Astrocyte of the cerebellum (primary cell): ENCODE data around the gene DHX34.
A peak's percentile ranks its signal among the peaks of the same experiment; 100 is the strongest.

Experiments
- DNase-seq: peaks from one replicate; pipeline ENCODE4 v3.0.0-alpha.2; 2011; ENCODE audit warnings: low read depth
- H3K4me3 ChIP-seq: 2 replicates; pipeline ENCODE4 v1.5.1; 2011; ENCODE audit warnings: mild to moderate bottlenecking, low read depth, low read length, moderate library complexity
- in situ Hi-C: cut with HindIII; loops from 2 replicates; pipeline ENCODE4 v1.10.0; 2017; ENCODE audit warnings: low sequenced_read_pairs
- TF ChIP-seq, protein P1 (sequence below): IDR thresholded peaks from 2 replicates; pipeline ENCODE4 v1.5.1; 2012; ENCODE audit warnings: low read length, low read depth, moderate library complexity, mild to moderate bottlenecking; ENCODE audit errors: missing control alignments

The DHX34 gene

DNA sequence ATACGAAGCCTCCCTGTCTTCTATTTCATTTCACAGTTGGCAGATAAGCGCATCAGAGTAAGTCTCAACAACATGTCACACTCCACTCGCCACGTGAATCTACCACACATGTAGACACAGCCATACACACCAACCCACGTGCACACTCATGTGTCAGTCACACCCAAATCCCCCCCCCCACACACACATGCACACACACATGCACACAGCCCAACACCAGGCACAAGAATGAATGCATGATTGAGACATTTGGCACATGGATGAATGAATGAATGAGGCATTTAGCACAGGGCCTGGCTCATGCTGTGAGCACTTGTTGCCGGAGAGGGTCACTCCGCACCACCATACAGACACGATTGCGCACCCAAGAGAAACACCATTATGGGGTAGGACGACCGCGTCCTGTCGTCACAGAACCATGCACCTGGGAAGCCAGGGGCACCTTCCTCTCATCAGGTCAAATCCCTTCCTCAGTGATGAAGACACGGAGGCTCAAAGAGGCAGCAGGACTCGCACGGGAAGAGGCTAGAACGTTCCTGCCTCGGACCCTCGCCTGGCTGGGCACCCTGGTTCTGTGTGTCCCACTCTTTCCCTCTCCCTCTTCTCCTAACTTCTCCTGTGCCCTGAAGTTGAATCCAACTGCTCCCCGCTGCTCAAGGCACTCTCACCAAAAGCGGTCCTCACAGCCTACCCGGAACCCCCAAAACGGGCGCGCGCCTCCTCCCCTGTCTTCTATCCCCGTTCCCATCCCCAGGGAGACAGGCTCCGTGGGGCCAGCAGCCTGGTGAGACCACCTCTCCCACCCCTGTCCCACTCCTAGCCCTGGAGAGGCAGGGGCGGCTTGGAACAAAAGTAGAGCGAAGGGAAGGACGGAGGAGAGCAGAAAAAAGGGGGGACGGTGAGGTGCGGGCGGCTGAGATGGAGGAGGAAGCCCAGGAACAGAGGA, 68.9 kb downstream of the DHX34 start:
- DNase-seq: no peak
- in situ Hi-C loops: no loop called here
- TF ChIP-seq, protein P1, sequence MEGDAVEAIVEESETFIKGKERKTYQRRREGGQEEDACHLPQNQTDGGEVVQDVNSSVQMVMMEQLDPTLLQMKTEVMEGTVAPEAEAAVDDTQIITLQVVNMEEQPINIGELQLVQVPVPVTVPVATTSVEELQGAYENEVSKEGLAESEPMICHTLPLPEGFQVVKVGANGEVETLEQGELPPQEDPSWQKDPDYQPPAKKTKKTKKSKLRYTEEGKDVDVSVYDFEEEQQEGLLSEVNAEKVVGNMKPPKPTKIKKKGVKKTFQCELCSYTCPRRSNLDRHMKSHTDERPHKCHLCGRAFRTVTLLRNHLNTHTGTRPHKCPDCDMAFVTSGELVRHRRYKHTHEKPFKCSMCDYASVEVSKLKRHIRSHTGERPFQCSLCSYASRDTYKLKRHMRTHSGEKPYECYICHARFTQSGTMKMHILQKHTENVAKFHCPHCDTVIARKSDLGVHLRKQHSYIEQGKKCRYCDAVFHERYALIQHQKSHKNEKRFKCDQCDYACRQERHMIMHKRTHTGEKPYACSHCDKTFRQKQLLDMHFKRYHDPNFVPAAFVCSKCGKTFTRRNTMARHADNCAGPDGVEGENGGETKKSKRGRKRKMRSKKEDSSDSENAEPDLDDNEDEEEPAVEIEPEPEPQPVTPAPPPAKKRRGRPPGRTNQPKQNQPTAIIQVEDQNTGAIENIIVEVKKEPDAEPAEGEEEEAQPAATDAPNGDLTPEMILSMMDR: no peak
- H3K4me3 ChIP-seq: peak overlapping the region; percentile 37

DNA sequence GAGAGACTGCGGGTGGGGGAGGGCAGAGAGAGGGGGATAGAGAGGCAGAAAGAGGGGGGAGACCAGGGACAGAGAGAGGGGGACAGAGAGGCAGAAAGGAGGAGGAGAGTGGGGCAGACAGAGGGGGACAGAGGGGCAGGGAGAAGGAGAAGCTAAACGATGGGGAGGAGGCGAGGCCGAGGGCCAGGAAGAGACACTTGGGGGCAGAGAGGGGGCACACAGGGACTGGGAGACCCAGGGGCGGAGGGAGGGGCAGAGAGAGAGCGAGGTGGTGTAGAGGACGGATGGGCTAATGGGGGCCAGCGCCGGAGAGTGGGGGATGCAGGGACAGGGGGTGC, 69.5 kb downstream of the DHX34 start:
- TF ChIP-seq, protein P1: no peak
- no peak for DNase-seq
- H3K4me3 ChIP-seq: peak overlapping the region; percentile 37

DNA sequence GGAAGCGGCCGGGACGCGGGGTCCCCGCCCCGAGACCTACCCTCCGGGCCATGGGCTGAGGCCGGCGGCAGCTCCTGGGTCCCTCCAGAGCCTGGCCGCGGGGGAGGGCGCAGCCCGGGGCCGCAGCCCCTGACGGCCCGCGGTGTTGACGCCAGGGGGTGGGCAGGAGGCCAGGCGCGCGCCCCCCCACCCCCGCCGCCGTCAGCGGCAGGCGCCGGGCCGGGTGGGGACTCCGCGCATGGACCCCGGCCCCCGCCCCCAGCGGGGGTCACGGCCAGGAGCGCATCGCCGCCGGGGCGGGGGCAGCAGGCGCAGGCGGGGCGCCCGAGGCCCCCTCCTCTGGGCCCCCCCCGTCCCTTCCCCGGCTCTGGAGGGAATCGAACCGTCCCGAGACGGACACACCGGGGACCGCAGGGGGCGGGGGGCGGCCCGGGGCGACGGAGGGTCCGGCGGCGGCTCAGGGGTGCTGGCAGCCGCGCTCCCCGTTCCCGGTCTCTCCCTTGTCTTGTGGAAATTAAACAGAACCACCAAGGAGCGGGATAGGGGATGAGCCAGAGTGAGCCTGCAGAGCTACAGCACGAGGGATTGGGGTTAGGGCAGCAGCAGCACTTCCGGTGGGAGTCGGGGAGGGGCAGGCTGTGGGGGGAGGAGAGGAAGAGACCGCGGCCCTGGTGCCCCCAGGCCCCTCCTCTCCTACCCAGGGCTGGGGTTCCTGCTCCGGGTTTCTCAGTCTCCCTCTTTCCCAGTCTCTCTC, 70.1 kb downstream of the DHX34 start, which contains the start of gene MEIS3:
Gene MEIS3 (minus strand): TSS at position 498 of the 754 bp plus-strand sequence. CDS start 446 bp downstream, at position 52.
- DNase-seq: no peak
- in situ Hi-C loops: no loop called here
- H3K4me3 ChIP-seq: peak within 1 kb of the TSS; percentile 37
- TF ChIP-seq, protein P1: no peak

More for the DNA sequence above, 69.5 kb downstream of the DHX34 start:
- in situ Hi-C loops: no loop called here

DNA sequence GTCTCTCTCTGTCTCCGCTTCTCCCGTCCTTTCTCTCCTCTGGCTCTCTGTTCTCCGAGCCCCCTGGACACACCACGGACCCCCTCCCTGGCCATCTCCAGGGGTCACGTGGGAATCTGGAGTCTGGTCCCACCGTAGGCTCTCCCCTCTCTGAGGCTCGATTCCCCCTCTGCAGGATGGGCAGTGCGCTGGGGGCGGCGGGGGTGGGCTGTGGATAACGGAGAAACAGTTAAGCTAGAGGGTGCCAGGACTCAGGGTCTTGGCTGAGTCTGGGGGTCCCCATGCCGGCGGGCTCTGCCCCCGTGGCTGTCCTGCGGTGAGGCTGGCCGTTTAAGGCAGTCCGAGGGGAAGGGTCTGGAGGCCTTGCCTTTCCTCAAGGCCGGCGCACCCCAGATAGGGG, 70.7 kb downstream of the DHX34 start:
- TF ChIP-seq, protein P1: no peak
- DNase-seq: no peak
- in situ Hi-C loops: no loop called here
- no peak overlapping the region for H3K4me3 ChIP-seq

DNA sequence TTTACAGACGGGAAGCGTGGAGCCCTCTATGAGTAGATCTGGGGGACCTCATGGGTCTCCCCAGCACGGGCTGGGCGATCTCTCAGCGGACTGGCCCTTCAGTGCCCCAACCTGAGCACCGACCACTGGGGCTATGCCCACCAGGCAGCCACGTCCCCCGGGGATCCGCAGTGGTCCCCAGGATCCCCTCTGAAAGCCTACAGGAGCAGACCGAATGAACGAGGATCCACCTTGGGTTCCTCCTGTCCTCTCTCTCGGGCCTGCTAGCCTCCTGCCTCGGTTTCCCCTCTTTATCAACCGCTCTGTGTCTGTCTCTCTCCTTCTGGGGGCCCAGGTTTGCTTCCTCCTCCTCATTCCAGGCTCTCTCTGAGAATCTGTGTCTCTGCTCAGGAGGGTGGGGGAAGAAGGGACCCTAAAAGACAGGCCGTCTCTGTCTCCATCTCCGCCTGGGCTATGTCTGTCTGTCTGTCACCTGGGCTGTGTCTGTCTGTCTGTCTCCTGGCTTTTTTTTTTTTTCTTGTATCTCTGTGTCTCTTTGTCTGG, 72.2 kb downstream of the DHX34 start:
- TF ChIP-seq, protein P1: no peak
- in situ Hi-C loops: no loop called here
- no peak overlapping the region for H3K4me3 ChIP-seq
- no peak for DNase-seq

DNA sequence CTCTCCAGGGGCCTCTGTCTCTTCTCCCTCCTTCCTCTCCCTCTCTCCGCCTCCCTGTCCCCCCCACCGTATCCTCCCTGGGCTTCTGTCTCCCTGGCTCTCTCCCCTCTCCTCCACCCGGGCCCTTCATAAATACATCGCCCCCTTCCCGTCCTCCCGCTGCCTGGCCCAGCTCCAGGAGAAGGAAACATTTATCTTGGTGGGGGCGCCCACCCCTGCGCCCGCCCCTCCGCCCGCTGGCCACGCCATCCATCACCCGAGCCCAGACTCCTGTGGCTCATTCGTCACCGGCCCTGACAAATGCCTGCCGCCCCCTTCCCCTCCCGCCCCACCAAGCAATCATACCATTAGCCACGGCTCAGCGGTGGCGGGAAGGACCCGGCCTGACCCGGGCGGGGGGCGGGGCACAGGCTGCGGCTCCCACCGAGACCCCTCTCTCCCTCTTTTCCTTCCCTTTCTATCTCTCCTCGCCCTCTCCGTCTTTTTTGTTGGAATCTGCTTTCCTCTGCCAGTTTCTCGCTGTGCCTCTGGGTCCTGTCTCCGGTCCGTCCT, 72.8 kb downstream of the DHX34 start:
- no peak for DNase-seq
- no peak overlapping the region for H3K4me3 ChIP-seq
- in situ Hi-C loops: no loop called here
- TF ChIP-seq, protein P1: no peak
